MG63 (cell line): ENCODE measurements around the gene CD2BP2. TPM values are rescaled to one million over a fixed set of nuclear protein-coding genes. Genes with fewer than 3 reads are reported as not detected.
A peak's percentile ranks its signal among the peaks of the same experiment; 100 is the strongest.
"Not testable (repeated sequence)": the region's sequence is repeated elsewhere in the genome, so short reads cannot be mapped to it uniquely, and the experiment has no call there.

Experiments used
- DNase-seq: peaks from one replicate; pipeline ENCODE4 v3.0.0-alpha.2; 2020
- H3K27me3 ChIP-seq: fragments of 250-450 bp; sonication (Bioruptor Pico); 2 replicates; pipeline ENCODE4 v1.5.1; 2020; ENCODE audit warnings: mild to moderate bottlenecking, moderate library complexity
- H3K36me3 ChIP-seq: fragments of 250-450 bp; sonication (Bioruptor Pico); 2 replicates; pipeline ENCODE4 v1.5.1; 2020; ENCODE audit warnings: mild to moderate bottlenecking, moderate library complexity
- H3K4me3 ChIP-seq: fragments of 250-450 bp; sonication (Bioruptor Pico); 2 replicates; pipeline ENCODE4 v1.5.1; 2020; ENCODE audit warnings: mild to moderate bottlenecking, moderate library complexity
- H3K9me3 ChIP-seq: fragments of 250-450 bp; sonication (Bioruptor Pico); 2 replicates; pipeline ENCODE4 v1.5.1; 2020; ENCODE audit warnings: mild to moderate bottlenecking, moderate library complexity
- total RNA-seq: library from RNA; depleted of rRNA; stranded (reverse); fragments of >200 nt; shearing (Covaris generic); gene quantifications from 2 replicates; pipeline ENCODE4 v1.2.3, GENCODE V29; 2014; ENCODE audit warnings: low replicate concordance; rRNA removed

CD2BP2 gene
- 43.8 and 70.0 TPM in 2 replicates for total RNA-seq

DNA sequence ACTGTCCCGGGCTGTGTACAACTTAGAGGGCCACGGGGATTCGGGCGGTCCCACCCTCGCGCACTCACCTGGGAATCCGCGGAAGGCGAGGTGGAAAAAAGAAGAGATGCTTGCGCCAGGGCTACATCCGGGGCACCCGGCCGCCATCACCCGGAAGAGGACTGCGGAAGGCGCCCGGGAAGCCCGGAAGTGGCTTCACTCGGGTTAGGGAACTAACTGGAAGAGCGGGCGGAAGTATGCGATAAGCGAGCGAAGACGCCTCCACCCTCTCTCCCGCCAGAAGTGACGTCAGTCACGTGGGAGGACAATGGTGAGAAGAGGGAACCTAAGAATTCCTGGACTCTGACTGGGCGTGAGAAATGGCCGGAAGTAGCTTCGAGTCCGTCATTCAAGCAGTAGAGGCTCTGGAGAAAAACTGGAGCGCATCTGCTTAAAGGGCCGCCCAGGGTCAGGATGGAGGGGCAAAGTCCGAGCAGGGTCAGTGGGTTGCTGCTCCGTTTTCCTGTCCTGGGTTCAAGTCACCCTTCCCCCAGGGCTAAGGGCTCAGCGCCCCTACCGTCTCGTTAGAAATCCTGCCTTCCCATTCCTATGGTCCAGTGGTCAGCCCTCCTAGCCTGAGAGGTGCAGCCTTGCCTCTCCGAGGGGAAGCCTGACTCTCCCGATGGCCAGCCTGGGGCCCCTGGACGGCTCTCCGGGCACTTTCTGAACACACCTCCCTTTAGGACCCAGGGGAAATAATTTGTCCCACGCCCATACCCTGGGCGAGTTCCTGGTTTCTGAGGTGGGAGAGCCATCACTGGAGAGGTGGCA is at the start of gene CD2BP2:
TSS of gene CD2BP2 (minus strand) at position 165 of the 810 bp plus-strand sequence. CDS start 627 bp downstream, outside the sequence.
- H3K27me3 ChIP-seq, result no peaks in the 10 kb centered on the region
- DNase-seq, result peak; percentile 100
- H3K36me3 ChIP-seq, result peaks cover 69% of the 10 kb centered on the region
- H3K4me3 ChIP-seq, result peak within 1 kb of the TSS; percentile 96
- no peaks in the 10 kb centered on the region for H3K9me3 ChIP-seq

DNA sequence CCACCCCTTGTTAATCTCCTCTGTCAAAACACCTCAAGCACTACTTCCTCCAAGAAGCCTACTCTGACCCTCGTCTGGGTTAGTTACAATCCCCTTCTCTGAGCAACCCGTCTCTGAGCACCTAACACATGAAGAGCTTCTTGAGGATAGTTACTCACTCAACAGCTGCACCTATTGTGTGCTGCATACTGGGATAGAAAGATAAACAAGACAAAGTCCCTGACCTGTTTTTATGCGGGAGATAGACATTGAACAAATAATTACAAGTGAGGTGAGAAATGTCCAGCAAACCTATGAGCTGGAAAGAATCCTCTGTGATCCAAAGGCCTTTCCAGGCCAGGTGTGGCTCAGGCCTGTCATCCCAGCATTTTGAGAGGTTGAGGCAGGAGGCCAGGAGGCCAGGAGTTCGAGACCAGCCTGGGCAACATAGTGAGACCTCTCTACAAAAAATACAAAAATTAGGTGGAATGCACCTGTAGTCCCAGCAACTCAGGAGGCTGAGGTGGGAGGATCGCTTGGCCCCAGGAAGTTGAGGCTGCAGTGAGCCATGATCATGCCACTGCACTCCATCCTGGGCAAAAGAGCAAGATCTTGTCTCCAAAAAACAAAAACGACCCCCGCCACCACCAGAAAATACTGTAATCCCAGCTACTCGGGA is 46.8 kb upstream of the CD2BP2 start:
- H3K36me3 ChIP-seq, result peaks cover 17% of the 10 kb centered on the region
- H3K27me3 ChIP-seq, result no peaks in the 10 kb centered on the region
- H3K4me3 ChIP-seq, result no peak overlapping the region
- H3K9me3 ChIP-seq, result no peaks in the 10 kb centered on the region
- DNase-seq, result no peak

DNA sequence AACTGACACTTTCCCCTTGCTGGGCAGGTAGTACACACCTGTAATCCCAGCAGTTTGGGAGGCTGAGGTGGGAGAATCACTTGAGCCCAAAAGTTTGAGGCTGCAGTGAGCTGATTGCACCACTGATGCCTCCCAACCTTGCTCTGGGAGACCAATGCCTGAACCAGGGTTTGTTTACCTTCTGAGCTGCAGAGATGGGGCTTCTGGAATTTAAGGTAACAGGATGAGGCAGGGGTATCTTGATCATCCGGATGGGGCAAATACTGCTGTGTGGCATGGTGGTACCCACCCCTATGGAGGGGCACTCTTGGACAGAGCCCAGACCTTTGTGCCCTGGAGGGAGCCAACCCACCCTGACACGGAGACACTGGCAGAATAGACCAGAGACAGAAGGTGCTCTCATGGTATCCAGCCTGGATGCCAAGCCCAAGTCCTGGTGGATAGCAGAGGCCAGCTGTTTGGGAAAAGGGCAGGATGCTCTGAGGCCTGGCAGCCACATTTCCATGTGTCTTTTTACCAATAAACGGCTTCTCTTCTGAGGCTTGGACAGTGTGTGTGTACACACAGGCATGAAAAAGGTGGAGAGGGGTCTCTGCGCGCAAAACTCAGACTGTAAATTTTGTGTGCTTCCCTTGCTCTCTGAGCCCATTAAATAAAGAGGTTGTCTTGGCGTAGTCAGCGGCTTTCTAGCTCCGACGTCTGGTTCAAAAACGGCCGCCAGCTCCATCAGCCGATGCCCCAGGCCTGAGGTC is 44.5 kb upstream of the CD2BP2 start:
- DNase-seq, result no peak
- peak overlapping the region; percentile 50 for H3K4me3 ChIP-seq
- no peaks in the 10 kb centered on the region for H3K27me3 ChIP-seq

DNA sequence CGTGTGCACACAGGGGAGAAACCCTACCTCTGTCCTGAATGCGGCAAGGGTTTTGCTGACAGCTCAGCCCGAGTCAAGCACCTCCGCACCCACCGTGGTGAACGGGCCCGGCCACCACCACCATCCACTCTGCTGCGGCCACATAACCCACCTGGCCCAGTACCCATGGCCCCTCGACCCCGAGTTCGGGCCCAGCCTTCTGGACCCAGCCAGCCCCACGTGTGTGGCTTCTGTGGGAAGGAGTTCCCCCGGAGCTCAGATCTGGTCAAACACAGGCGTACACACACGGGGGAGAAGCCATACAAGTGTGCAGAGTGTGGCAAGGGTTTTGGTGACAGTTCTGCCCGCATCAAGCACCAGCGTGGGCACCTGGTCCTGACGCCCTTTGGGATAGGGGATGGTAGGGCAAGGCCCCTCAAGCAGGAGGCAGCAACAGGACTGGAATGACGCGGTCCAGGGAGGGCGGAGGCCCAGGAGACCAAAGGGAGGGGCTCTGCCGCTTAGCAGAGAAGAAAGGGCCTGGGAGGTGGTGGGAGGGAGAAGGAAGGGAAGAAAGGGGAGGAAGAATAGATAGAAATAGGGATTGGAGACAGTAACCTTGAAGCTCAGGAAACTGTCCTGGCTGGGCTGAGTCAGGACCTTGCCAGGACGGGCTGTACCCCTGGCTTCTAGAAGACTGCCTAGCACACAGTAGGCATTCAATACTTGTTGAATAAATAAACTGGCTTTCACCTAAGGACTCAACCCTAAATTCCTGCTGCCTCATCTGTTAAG is 43.7 kb upstream of the CD2BP2 start:
- H3K36me3 ChIP-seq, result peaks cover 17% of the 10 kb centered on the region
- H3K27me3 ChIP-seq, result no peaks in the 10 kb centered on the region
- no peak overlapping the region for H3K4me3 ChIP-seq
- DNase-seq, result no peak
- H3K9me3 ChIP-seq, result no peaks in the 10 kb centered on the region

More for the DNA sequence above, 44.5 kb upstream of the CD2BP2 start:
- peaks cover 17% of the 10 kb centered on the region for H3K36me3 ChIP-seq
- no peaks in the 10 kb centered on the region for H3K9me3 ChIP-seq

DNA sequence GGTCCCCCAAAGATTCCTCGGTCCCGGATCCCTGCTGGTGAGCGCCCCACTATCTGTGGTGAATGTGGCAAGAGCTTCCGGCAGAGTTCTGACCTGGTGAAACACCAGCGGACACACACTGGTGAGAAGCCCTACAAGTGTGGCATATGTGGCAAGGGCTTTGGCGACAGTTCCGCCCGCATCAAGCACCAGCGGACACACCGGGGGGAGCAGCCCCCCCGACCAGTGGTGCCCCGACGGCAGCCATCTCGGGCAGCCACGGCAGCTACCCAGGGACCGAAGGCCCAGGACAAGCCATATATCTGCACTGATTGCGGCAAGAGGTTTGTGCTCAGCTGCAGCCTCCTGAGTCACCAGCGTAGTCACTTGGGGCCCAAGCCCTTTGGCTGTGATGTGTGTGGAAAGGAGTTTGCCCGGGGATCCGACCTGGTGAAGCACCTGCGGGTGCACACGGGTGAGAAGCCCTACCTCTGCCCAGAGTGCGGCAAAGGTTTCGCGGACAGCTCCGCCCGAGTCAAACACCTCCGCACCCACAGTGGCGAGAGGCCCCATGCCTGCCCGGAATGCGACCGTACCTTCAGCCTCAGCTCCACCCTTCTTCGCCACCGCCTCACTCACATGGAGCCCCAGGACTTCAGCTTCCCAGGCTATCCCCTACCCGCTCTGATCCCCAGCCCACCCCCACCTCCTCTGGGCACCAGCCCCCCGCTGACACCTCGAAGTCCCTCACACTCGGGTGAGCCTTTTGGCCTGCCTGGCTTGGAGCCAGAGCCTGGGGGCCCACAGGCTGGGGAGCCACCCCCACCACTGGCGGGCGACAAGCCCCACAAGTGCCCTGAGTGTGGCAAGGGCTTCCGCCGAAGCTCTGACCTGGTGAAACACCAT is 42.9 kb upstream of the CD2BP2 start:
- H3K36me3 ChIP-seq, result peaks cover 17% of the 10 kb centered on the region
- H3K27me3 ChIP-seq, result no peaks in the 10 kb centered on the region
- H3K4me3 ChIP-seq, result no peak overlapping the region
- no peak for DNase-seq
- no peaks in the 10 kb centered on the region for H3K9me3 ChIP-seq

DNA sequence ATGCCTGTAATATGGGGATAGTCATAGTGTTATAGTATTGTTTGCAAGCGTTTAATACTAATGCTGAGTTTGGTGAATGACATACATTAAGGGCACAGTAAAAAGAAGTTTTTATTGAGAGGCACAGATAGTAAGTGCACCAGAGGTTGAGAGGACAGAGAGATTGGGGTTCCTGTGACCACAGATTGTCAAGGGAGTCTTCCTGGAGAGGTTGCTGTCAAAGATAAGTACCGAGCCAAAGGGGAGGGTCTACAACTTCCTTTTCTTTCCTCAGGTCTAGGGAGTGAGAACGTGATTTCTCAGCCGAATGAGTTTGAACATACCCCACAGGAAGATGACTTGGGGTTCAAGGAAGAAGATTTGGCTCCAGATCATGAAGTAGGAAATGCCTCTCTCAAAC is 41.9 kb upstream of the CD2BP2 start:
- Histone ChIP-seq H3K4me3 (no peak overlapping the region), H3K27me3 (no peaks in the 10 kb centered on the region), H3K9me3 (no peaks in the 10 kb centered on the region), H3K36me3 (peaks cover 17% of the 10 kb centered on the region)
- DNase-seq, result no peak

DNA sequence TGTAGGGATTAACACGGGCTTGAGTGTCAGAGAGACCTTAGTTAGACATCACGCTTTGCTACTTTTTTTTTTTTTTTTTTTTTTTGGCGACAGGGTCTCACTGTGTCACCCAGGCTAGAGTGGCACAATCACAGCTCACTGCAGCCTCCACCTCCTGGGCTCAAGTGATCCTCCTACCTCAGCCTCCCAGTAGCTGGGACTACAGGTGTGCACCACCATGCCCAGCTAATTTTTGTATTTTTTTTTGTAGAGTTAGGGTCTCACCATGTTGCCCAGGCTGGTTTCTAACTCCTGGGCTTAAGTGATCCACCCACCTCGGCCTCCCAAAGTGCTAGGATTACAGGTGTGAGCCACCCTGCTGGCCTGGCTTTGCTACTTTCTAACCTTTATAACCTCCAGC is 41.5 kb upstream of the CD2BP2 start:
- Histone ChIP-seq H3K4me3 (peak overlapping the region; percentile 97; the same call in 1 of the 2 replicates), H3K36me3 (peaks cover 17% of the 10 kb centered on the region)
- H3K9me3 ChIP-seq, H3K27me3 ChIP-seq, DNase-seq: not testable (repeated sequence)

DNA sequence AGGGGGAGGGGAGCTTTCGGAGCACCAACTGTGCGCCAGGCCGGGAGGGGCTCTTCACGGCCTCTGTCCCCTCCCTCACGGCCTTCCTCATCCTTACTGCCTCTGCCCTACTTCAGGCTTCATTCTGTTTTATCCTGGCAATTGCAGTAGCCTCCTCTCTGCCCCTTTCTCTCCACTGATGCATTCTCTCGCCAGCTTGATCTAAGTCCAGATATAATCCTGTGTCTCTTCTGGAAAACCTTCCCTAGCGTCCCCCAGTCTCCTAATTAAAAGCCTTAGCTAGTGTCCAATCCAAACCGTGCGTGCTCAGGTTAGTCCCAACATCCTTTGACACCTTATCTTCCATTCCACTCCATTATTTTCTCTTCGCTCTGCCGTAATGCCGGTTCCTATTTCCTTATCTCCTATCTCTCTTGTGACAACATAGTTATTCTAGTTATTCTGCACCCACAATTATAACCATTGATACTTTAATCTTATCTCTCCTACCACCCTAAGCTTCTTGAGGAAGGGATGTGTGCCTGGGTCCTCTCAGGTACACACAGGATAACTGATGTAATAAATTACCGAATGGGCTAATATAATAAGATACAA is 41.0 kb upstream of the CD2BP2 start:
- Histone ChIP-seq H3K27me3 (no peaks in the 10 kb centered on the region), H3K9me3 (no peaks in the 10 kb centered on the region), H3K36me3 (peaks cover 17% of the 10 kb centered on the region), H3K4me3 (peak overlapping the region; percentile 97)
- DNase-seq, result peak; percentile 59

DNA sequence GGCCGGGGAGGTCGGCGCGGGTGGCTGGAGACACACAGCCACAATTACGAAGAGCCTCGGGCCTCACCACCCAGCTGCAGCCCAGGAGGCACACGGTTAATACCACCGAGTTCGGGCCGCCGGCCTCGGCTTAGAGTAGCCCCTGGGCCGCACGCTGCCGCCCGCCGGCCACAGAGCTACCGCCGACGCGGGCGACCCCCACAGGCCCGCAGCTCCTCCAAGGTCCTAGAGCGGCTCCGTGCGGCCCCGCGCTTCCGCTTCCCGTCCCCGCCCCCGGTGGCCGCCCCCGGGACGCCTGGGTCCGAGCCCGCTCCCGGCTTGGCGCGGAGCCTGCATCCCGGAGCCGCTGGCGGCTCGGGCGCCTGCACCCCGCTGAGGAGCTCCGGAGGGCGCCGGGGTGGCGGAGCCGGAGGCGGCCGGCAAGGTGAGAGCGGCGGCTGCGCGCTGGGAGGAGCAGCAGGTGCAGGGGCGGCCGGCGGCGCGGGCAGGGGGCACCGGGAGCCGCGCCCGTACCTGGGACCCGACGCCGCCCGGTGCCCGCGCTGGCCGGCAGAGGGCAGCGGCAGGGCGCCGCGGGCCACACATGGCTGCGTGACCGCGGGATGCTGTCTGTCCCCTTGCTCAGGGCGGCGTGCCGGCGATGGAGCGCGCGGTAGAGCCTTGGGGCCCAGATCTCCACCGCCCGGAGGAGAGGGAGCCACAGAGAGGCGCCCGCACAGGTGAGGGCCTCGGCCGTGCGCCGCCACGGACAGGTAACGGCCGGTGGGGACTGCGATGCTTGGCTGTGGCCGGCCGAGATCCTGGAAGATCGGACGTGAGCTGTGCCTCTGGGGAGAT is 40.3 kb upstream of the CD2BP2 start, which contains the start of gene ZNF48:
TSS of gene ZNF48 (plus strand) at position 266 of the 837 bp plus-strand sequence. CDS start at position 641, 375 bp downstream.
- Histone ChIP-seq H3K36me3 (peaks cover 17% of the 10 kb centered on the region), H3K9me3 (no peaks in the 10 kb centered on the region), H3K4me3 (peak within 1 kb of the TSS; percentile 97), H3K27me3 (no peaks in the 10 kb centered on the region)
- peak; percentile 86 for DNase-seq

DNA sequence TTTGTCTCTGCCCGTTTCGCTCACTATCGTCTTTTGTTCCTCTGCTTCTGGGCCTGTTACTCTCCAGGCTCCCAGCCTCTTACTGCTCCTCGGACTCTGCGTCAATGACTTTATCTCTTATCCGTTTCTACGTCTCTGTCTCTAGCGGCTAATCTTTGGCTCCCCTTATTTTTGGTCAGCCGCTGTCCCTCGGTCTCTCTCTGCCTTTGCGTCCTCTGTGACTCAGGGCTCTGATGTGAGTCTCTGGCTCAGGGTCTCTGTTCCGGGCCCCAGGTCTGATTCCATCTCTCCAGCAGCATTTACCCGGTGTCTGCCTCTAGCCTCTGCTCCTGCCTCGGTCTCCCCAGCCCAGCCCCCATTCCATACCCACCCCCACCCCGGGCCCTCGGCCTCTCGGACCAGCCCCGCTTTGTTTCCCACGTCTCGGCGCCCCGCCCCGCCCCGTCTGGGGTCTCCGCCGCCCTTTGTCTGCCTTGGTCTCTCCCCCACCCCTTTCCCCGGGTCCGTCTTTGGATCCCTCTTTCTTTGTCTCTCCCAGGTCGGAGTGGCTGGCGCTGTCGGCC is 39.6 kb upstream of the CD2BP2 start:
- Histone ChIP-seq H3K9me3 (no peaks in the 10 kb centered on the region), H3K4me3 (peak overlapping the region; percentile 97), H3K27me3 (no peaks in the 10 kb centered on the region), H3K36me3 (peaks cover 17% of the 10 kb centered on the region)
- DNase-seq, result no peak

DNA sequence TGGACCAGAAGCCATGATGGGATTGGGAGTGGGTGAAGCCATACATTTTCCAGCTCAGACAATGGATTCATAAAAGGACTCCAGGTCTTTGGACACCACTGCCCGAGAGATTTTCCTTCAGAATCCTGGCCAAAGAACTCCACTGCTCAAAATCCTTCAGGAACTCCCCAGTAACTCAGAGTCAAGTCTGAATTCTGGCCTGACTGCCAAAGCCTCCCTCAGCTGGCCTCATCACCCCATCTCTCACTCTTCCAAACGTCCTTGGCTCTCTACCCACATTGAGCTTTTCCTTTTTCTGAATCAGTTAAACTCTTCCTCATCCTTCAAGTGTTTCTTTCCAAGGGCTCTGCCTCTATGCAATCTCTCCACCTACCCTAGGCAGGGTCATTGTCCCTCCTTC is 28.4 kb upstream of the CD2BP2 start:
- no peaks in the 10 kb centered on the region for H3K9me3 ChIP-seq
- H3K36me3 ChIP-seq, result peaks cover 2% of the 10 kb centered on the region; the same call in 1 of the 2 replicates
- H3K4me3 ChIP-seq, result no peak overlapping the region
- no peak for DNase-seq
- no peaks in the 10 kb centered on the region for H3K27me3 ChIP-seq

DNA sequence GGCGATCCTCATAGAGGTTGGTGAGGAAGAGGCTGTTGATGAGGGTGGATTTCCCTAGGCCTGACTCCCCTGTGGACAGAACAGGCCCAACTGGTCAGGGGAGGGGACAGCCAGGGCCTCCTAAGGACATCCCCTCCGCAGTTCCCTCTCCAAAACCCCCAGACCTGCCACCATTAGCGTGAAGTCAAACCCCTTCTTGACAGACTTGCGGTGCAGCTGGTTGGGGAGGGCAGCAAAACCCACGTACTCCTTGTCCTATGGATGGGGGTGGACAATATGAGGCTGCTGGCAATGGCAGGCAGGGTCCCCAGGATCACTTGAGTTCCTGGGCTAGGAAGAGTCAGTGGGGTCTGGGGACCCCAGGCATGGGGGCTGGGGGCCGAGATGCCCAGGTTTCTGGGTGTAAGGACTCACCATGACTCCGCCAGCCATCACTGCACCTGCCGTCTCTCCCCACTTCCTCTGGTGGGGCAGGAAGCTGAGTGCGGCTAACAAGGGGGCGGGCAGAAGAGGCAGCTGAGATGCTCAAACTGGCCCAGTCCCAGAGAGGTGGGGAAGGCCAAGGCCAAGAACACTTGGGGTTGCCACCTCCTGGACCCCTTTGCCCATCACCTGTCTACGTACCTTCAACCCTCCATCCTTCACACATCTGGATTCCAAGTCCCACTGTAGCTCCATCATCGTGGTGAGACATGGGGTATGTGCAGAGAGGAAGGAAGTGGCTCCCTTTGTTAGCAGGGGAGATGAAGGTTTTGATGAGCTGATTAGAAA is 27.2 kb upstream of the CD2BP2 start, which contains the start of gene SEPTIN1:
TSS of gene SEPTIN1 (minus strand) at position 451 of the 771 bp plus-strand sequence. CDS start at position 432, 19 bp downstream.
- Histone ChIP-seq H3K36me3 (peaks cover 2% of the 10 kb centered on the region; the same call in 1 of the 2 replicates), H3K27me3 (no peaks in the 10 kb centered on the region), H3K4me3 (no peak within 1 kb of the TSS), H3K9me3 (no peaks in the 10 kb centered on the region)
- no peak for DNase-seq

DNA sequence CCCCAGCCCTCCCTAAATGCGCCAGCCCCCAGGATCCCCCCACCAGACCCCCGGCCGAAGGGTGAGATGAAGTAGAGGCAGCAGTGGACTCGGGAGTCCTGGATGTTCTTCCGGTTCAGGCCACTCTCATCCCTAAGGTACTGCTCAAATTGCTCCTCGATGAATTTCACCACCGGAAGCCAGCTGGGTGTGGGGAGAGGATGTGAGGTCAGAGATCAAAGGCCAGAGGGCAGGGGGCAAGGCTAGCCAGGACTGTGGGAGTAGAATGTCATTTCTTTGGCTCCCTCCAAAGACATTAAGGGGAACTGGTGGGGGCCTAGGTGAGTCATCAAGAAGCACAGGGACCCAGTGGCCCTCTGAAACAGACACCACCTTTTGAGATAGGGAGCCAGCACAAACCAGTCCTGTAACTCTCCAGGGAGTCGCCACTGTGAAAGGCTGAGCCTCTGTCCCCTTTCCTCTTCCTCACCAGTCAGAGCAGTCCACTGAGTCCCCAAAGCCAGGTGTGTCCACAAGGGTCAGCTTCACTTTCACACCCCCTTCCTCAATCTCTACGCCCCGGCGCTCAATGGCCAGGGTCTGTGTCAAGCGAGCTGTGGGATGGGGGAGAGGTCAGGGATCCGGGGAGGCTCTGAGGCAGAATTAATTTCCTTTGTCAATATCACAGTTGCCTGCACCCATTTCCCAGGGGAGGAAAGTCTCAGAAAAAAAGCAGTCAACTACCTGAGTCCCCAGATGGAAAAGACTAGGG is 26.4 kb upstream of the CD2BP2 start:
- H3K36me3 ChIP-seq, result peaks cover 2% of the 10 kb centered on the region; the same call in 1 of the 2 replicates
- H3K9me3 ChIP-seq, result no peaks in the 10 kb centered on the region
- no peaks in the 10 kb centered on the region for H3K27me3 ChIP-seq
- no peak overlapping the region for H3K4me3 ChIP-seq
- DNase-seq, result no peak
